RWPE1 (cell line): ENCODE results near the gene CYFIP2.
"Not testable (repeated sequence)": the region's sequence is repeated elsewhere in the genome, so short reads cannot be mapped to it uniquely, and the experiment has no call there.

ENCODE experiments used
- CTCF ChIA-PET: fragments of 350-600 bp; sonication (Branson Sonifier 250); formaldehyde crosslinking; extraction: SDS; loops from one replicate; lab custom pipeline; 2021; lab: Yijun Ruan, JAX
- POLR2A ChIA-PET: fragments of 400-600 bp; formaldehyde crosslinking; extraction: SDS; loops from one replicate; lab custom pipeline; 2020; ENCODE audit warnings: antibody characterized with exemption; ENCODE audit not compliant: low non-redundant PET; lab: Yijun Ruan, JAX
- DNase-seq: peaks from one replicate; pipeline ENCODE4 v3.0.0; 2012; ENCODE audit warnings: low spot score
- H3K27ac ChIP-seq: fragments of 450-650 bp; 2 replicates; pipeline ENCODE4 v1.5.1; 2017
- TF ChIP-seq, protein P1 (sequence below): fragments of 450-650 bp; conservative IDR thresholded peaks from 2 replicates; pipeline ENCODE4 v1.5.1; 2017; ENCODE audit warnings: low read depth, mild to moderate bottlenecking

CYFIP2 gene

DNA sequence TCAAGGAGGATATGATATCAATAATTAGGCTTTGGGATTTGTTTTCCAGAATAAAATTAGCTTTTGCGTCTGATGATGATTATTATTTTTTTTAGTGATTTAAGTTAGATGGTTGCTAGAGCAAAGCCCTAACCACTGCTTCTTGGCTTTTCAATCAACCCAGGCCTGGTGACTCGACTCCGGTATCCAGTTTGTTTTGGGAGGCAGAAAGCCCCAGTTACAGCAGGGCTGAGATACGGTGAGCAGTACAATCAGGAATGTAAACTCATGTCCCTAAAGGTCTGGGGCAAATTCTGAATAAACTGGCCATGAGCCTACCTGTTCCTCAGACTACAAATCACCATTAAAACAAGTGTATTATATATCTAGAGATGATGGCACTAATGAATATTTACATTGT lies 24.4 kb upstream of the CYFIP2 start:
- CTCF ChIA-PET: no interaction called here
- TF ChIP-seq, protein P1, sequence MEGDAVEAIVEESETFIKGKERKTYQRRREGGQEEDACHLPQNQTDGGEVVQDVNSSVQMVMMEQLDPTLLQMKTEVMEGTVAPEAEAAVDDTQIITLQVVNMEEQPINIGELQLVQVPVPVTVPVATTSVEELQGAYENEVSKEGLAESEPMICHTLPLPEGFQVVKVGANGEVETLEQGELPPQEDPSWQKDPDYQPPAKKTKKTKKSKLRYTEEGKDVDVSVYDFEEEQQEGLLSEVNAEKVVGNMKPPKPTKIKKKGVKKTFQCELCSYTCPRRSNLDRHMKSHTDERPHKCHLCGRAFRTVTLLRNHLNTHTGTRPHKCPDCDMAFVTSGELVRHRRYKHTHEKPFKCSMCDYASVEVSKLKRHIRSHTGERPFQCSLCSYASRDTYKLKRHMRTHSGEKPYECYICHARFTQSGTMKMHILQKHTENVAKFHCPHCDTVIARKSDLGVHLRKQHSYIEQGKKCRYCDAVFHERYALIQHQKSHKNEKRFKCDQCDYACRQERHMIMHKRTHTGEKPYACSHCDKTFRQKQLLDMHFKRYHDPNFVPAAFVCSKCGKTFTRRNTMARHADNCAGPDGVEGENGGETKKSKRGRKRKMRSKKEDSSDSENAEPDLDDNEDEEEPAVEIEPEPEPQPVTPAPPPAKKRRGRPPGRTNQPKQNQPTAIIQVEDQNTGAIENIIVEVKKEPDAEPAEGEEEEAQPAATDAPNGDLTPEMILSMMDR: no peak
- DNase-seq: no peak
- POLR2A ChIA-PET: no interaction called here
- H3K27ac ChIP-seq: no peak overlapping the region

DNA sequence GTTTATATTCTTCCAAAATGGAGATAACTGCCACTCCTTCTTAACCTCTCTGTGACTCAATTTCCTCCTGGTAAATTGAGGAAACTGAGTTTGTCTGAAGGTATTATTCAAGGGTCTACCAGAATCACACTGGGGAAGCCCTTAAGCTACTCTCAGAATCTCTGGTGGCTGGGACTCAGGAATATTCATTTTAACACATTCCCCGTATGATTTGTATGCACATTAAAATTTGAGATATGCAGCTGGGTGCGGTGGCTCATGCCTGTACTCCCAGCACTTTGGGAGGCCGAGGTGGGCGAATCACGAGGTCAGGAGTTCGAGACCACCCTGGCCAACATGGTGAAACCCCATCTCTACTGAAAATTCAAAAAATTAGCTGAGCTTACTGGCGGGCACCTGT lies 21.2 kb upstream of the CYFIP2 start:
- CTCF ChIA-PET: interaction anchor here (0.6 to 2.2 kb wide), 2 partner anchors 9 to 226 kb away, joined by 3 to 5 read pairs; no protein-coding TSS in a partner anchor
- POLR2A ChIA-PET, DNase-seq, H3K27ac ChIP-seq: not testable (repeated sequence)

DNA sequence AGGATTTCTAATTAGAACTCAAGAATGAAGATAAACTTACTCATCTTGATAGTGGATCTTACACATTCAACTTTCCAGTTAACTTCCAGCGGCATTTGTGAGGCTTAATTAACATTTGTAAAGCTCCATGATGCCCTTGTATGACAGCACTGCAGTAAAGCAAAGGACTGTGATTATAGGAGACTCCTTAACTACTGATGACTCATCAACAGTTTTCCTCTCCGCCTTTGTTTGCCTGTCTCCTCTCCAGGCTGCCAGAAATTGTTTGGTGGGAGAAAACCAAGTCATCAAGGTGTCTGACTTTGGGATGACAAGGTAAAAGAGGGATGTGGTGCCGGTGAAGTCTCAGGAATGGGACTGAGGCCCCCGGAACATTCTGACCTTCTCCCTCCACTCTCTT lies 20.4 kb upstream of the CYFIP2 start:
- TF ChIP-seq, protein P1: no peak
- ChIA-PET CTCF (no interaction called here), POLR2A (no interaction called here)
- DNase-seq: peak; percentile 31
- H3K27ac ChIP-seq: no peak overlapping the region

DNA sequence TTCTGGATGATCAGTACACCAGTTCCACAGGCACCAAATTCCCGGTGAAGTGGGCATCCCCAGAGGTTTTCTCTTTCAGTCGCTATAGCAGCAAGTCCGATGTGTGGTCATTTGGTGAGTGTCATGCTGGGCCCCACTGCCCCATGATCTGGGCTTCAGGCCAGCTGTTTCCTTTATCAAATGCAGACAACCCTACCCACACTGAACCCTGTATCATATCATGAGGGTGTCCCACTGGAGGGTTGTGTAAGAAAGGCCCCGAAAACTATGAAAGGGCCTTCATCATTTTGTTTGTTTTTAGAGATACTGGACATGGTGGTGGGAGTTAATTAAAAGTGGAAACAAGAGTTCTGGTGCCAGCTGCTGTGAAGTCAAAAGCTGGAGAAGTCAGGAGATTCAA lies 20.0 kb upstream of the CYFIP2 start:
- TF ChIP-seq, protein P1: no peak
- no peak overlapping the region for H3K27ac ChIP-seq
- ChIA-PET POLR2A (no interaction called here), CTCF (no interaction called here)
- DNase-seq: no peak

DNA sequence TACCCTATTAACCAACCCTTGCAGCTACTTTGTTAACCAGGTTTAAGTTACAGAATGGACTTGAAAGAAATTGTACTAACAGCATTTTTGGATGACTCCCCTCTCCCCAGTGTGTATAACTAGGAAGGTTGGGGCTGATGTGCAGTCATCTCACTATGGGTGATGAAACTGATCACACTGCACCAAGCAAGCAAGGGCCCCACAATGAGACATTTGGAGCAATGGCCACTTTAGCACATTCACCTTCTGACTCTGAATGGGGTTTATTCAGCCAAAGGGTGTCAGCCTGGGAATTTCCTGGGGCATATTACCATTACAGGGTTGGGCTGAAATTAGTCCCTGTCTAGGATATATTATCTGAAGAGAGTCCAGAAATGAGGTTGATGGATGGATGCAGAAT lies 18.7 kb upstream of the CYFIP2 start:
- TF ChIP-seq, protein P1: no peak
- ChIA-PET POLR2A (no interaction called here), CTCF (interaction anchor here (1.6 kb wide), 1 partner anchor 66 kb away, joined by 3 read pairs; no protein-coding TSS in a partner anchor)
- no peak overlapping the region for H3K27ac ChIP-seq
- DNase-seq: no peak

DNA sequence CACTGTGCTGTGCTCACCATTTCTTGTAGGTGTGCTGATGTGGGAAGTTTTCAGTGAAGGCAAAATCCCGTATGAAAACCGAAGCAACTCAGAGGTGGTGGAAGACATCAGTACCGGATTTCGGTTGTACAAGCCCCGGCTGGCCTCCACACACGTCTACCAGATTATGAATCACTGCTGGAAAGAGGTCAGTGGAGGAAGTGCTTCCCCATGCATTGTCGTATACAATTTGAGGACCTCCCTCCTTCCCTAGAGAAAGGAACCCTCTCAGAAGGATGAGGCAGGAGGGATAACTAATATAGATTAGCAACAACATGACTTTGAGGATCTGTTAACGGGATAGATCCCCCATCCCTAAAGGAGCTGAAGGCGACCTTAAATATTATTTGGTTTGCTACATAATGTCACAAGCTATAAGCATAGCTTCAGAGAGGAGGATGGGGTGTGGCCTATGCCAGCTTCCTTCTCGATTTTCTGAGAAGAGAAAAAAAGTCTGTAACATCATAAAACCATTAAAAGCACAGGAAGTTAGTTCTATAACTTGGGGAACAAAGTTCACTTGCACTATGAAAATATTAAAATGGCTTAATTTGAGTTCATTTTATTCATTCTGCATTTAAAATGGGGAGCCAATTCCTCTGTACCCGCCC lies 17.0 kb upstream of the CYFIP2 start:
- no peak for DNase-seq

More for the DNA sequence above, 17.0 kb upstream of the CYFIP2 start:
- TF ChIP-seq, protein P1: no peak
- no peak overlapping the region for H3K27ac ChIP-seq
- CTCF ChIA-PET: interaction anchor here (1.0 kb wide), 1 partner anchor 64 kb away, joined by 3 read pairs; no protein-coding TSS in a partner anchor
- POLR2A ChIA-PET: no interaction called here
